Thyroid gland (tissue), 4 donors: ENCODE data around the gene ITGB2. TPM values are rescaled to one million over a fixed set of nuclear protein-coding genes. Genes with fewer than 3 reads are reported as not detected.

Source experiments
- DNase-seq, 2 donors: peaks; one replicate each; pipeline ENCODE4 v3.0.0-alpha.2; 2019
- H3K27ac ChIP-seq, 3 donors: fragments of 200-600 bp; sonication (generic); 1 replicate in 2 of 3; 2 replicates in 1 of 3; pipeline ENCODE4 v1.5.1; 2016 to 2019; ENCODE audit warnings: mild to moderate bottlenecking in 1 of 3, moderate library complexity in 1 of 3
- H3K27me3 ChIP-seq: fragments of 200-600 bp; sonication (generic); one replicate; pipeline ENCODE4 v1.5.1; 2019
- H3K36me3 ChIP-seq, 2 donors: fragments of 200-600 bp; sonication (generic); one replicate each; pipeline ENCODE4 v1.5.1; 2016 to 2019
- H3K4me1 ChIP-seq, 2 donors: fragments of 200-600 bp; sonication (generic); one replicate each; pipeline ENCODE4 v1.5.1; 2017 to 2019
- H3K4me3 ChIP-seq, 3 donors: fragments of 200-600 bp; sonication (generic); replicated peaks in 1 of 3; 1 replicate in 2 of 3; 2 replicates in 1 of 3; pipeline ENCODE4 v1.5.1; 2016; ENCODE audit warnings: mild to moderate bottlenecking in 1 of 3
- H3K9me3 ChIP-seq: fragments of 200-600 bp; sonication (generic); one replicate; pipeline ENCODE4 v1.5.1; 2017
- CTCF ChIP-seq, 6 experiments: fragments of 200-600 bp in 3 of 6; fragments of 450-650 bp in 3 of 6; sonication (generic) in 3 of 6; IDR thresholded peaks; one replicate each; pipeline ENCODE4 v1.5.1; 2016 to 2019; ENCODE audit warnings: antibody characterized with exemption in 6 of 6, mild to moderate bottlenecking in 2 of 6, inconsistent platforms in 1 of 6, moderate library complexity in 1 of 6
- POLR2A ChIP-seq, 2 donors: fragments of 450-650 bp; IDR thresholded peaks; one replicate each; pipeline ENCODE4 v1.6.1; 2017; ENCODE audit warnings: antibody characterized with exemption in 2 of 2, mild to moderate bottlenecking in 2 of 2, moderate library complexity in 1 of 2
- WGBS, 2 donors: methylation state at CpG; one replicate each; pipeline ENCODE4 v1.1.5; 2017; 5-methylcytosine and 5-hydroxymethylcytosine counted together
- intact Hi-C: fragments of 100-400 bp; cut with DNase I; formaldehyde crosslinking; loops from one replicate; pipeline ENCODE4 v1.15.1; 2023
- total RNA-seq, 4 donors: library from RNA; depleted of rRNA; stranded (reverse); fragments of >200 nt; gene quantifications; one replicate each; pipeline ENCODE4 v1.2.3, GENCODE V29; 2016

ITGB2 gene
- total RNA-seq, 4 donors from 2014 or later, result 18.4 to 79.4 (median 27.5) TPM

GRCh38 chr21:44894687-44895302, 25.9 kb downstream of the ITGB2 start:
- no peaks in the 10 kb centered on the region for H3K9me3 ChIP-seq
- H3K27ac ChIP-seq, result no peak overlapping the region
- TF ChIP-seq CTCF (IDR thresholded peaks at IDR 0.05), result no peak
- TF ChIP-seq POLR2A (IDR thresholded peaks at IDR 0.05), result no peak
- H3K4me3 ChIP-seq, result no peak overlapping the region
- DNase-seq, result no peak
- H3K4me1 ChIP-seq, result no peaks in the 10 kb centered on the region
- 79 to 84% methylated on average over 13 of the region's 19 CpGs for WGBS, 2 donors
- H3K27me3 ChIP-seq, result no peaks in the 10 kb centered on the region
- intact Hi-C loops, result no loop called here
- no peaks in the 10 kb centered on the region for H3K36me3 ChIP-seq

- TF ChIP-seq CTCF (IDR thresholded peaks at IDR 0.05), result no peak
- no peak for TF ChIP-seq POLR2A (IDR thresholded peaks at IDR 0.05)
- Histone ChIP-seq H3K27me3 (no peaks in the 10 kb centered on the region), H3K9me3 (no peaks in the 10 kb centered on the region), H3K4me1 (no peaks in the 10 kb centered on the region), H3K36me3 (no peaks in the 10 kb centered on the region), H3K27ac (no peak overlapping the region), H3K4me3 (no peak overlapping the region)
- DNase-seq, result no peak
- 72 to 84% methylated on average over 14 to 15 of the region's 15 CpGs for WGBS, 2 donors
- intact Hi-C loops, result no loop called here
These were observed 26.6 kb downstream of the ITGB2 start for GRCh38 chr21:44893948-44894656.

- 84 to 86% methylated on average over 7 of the region's 7 CpGs for WGBS, 2 donors
- H3K36me3 ChIP-seq, result no peaks in the 10 kb centered on the region
- DNase-seq, result no peak
- H3K4me3 ChIP-seq, result no peak overlapping the region
- intact Hi-C loops, result no loop called here
- no peak overlapping the region for H3K27ac ChIP-seq
- no peaks in the 10 kb centered on the region for H3K27me3 ChIP-seq
- TF ChIP-seq CTCF (IDR thresholded peaks at IDR 0.05), result no peak
- no peak for TF ChIP-seq POLR2A (IDR thresholded peaks at IDR 0.05)
- no peaks in the 10 kb centered on the region for H3K9me3 ChIP-seq
- H3K4me1 ChIP-seq, result no peaks in the 10 kb centered on the region
These were observed 27.5 kb downstream of the ITGB2 start for GRCh38 chr21:44893278-44893556.

- DNase-seq, result peak; percentile 47 to 61
- intact Hi-C loops, result no loop called here
These were observed 28.0 kb downstream of the ITGB2 start for GRCh38 chr21:44892536-44893277.

More at GRCh38 chr21:44892536-44893277, 28.0 kb downstream of the ITGB2 start:
- 40 to 41% methylated on average over 15 of the region's 15 CpGs for WGBS, 2 donors
- Histone ChIP-seq H3K27ac (no peak overlapping the region), H3K9me3 (no peaks in the 10 kb centered on the region), H3K36me3 (no peaks in the 10 kb centered on the region), H3K4me3 (no peak overlapping the region), H3K27me3 (no peaks in the 10 kb centered on the region), H3K4me1 (no peaks in the 10 kb centered on the region)
- TF ChIP-seq POLR2A (IDR thresholded peaks at IDR 0.05), result no peak
- TF ChIP-seq CTCF (IDR thresholded peaks at IDR 0.05), result peak; percentile 37 to 73 (median 58)
